Endothelial cell of umbilical vein (primary cell): ENCODE results near the gene METRN. TPM values are rescaled to one million over a fixed set of nuclear protein-coding genes. Genes with fewer than 3 reads are reported as not detected.

ENCODE experiments used
- BruUV-seq: library from RNA; stranded (reverse); fragments of 400-500 nt; replicated peaks from 2 replicates; lab custom pipeline; 2021; lab: Mats Ljungman, UMichigan
- CTCF ChIA-PET: fragments of 300-600, 350-600 bp; sonication (Branson Sonifier 250); formaldehyde crosslinking; loops from one replicate; lab custom pipeline; 2021; ENCODE audit warnings: antibody characterized with exemption, inconsistent platforms; lab: Charles Lee
- POLR2A ChIA-PET: fragments of 300-600, 350-600 bp; sonication (Branson Sonifier 250); formaldehyde crosslinking; loops from one replicate; lab custom pipeline; 2021; ENCODE audit warnings: antibody characterized with exemption, inconsistent platforms; lab: Charles Lee
- DNase-seq: peaks from one replicate; pipeline ENCODE4 v3.0.0-alpha.2; 2011; ENCODE audit warnings: low read depth, low spot score
- FAIRE-seq: peaks from 2 replicates; lab custom pipeline; 2011; peaks lifted over from hg19 to GRCh38; lab: Jason Lieb, UNC
- H2AFZ ChIP-seq: 2 replicates; pipeline ENCODE4 v1.6.0; 2012; ENCODE audit warnings: low read depth, low read length, control low read depth, inconsistent platforms
- H3K27ac ChIP-seq: 2 replicates; pipeline ENCODE4 v1.5.1; 2011; ENCODE audit warnings: low read depth, mild to moderate bottlenecking, control low read depth, low read length, moderate library complexity; ENCODE audit not compliant: insufficient read depth
- H3K27me3 ChIP-seq, 2 experiments: 2 replicates each; pipeline versions ENCODE4 v1.6.0 to v1.6.1; 2011; ENCODE audit warnings: low read length in 2 of 2, mixed read lengths in 1 of 2; ENCODE audit not compliant: control insufficient read depth in 2 of 2, insufficient read depth in 2 of 2
- H3K36me3 ChIP-seq, 2 experiments: 2 replicates in 1 of 2; 3 replicates in 1 of 2; pipeline ENCODE4 v1.5.1; 2011; ENCODE audit warnings: low read length in 2 of 2, mild to moderate bottlenecking in 1 of 2, moderate library complexity in 1 of 2; ENCODE audit not compliant: control insufficient read depth in 2 of 2, insufficient read depth in 2 of 2; ENCODE audit errors: extremely low read depth in 1 of 2
- H3K4me1 ChIP-seq: 3 replicates; pipeline ENCODE4 v1.5.1; 2011; ENCODE audit warnings: mild to moderate bottlenecking, low read length; ENCODE audit not compliant: control insufficient read depth, insufficient read depth; ENCODE audit errors: extremely low read depth
- H3K4me2 ChIP-seq: 2 replicates; pipeline ENCODE4 v1.6.1; 2011; ENCODE audit warnings: low read length, control low read depth, mixed read lengths; ENCODE audit not compliant: insufficient read depth
- H3K4me3 ChIP-seq, 3 experiments: fragments of 200-600 bp in 1 of 3; sonication (generic), shearing (Covaris generic) in 1 of 3; replicated peaks in 1 of 3; 2 replicates each; pipeline ENCODE4 v1.5.1; 2011 to 2016; ENCODE audit warnings: control low read depth in 3 of 3, low read length in 3 of 3, mild to moderate bottlenecking in 2 of 3, inconsistent platforms in 1 of 3, low read depth in 1 of 3, moderate library complexity in 1 of 3; ENCODE audit not compliant: insufficient read depth in 1 of 3
- H3K79me2 ChIP-seq: 2 replicates; pipeline ENCODE4 v1.6.0; 2012; ENCODE audit warnings: low read length, inconsistent platforms; ENCODE audit not compliant: control insufficient read depth, insufficient read depth
- H3K9ac ChIP-seq: replicated peaks from 2 replicates; pipeline ENCODE3; 2011; ENCODE audit warnings: low read length, control low read depth; ENCODE audit not compliant: insufficient read depth; ENCODE audit errors: extremely low read depth
- H3K9me1 ChIP-seq: replicated peaks from 3 replicates; pipeline ENCODE4 v1.6.0; 2011; ENCODE audit warnings: mild to moderate bottlenecking, low read length; ENCODE audit not compliant: control insufficient read depth, insufficient read depth; ENCODE audit errors: extremely low read depth
- H3K9me3 ChIP-seq: replicated peaks from 2 replicates; pipeline ENCODE4 v1.5.1; 2012; ENCODE audit warnings: low read length, inconsistent platforms; ENCODE audit not compliant: control insufficient read depth, insufficient read depth
- H4K20me1 ChIP-seq: replicated peaks from 2 replicates; pipeline ENCODE3; 2011; ENCODE audit warnings: mild to moderate bottlenecking, low read length; ENCODE audit not compliant: control insufficient read depth, insufficient read depth; ENCODE audit errors: extremely low read depth
- CTCF ChIP-seq, 2 donors: IDR thresholded peaks; 1 replicate in 1 of 2; 2 replicates in 1 of 2; pipeline ENCODE4 v1.5.1; 2011; ENCODE audit warnings: low read length in 2 of 2, mild to moderate bottlenecking in 2 of 2, moderate library complexity in 2 of 2, control low read depth in 1 of 2, inconsistent platforms in 1 of 2, low read depth in 1 of 2; ENCODE audit not compliant: insufficient read depth in 1 of 2; ENCODE audit errors: extremely low read depth in 1 of 2
- EZH2 ChIP-seq: IDR thresholded peaks from 2 replicates; pipeline ENCODE4 v1.6.1; 2012; ENCODE audit warnings: borderline replicate concordance, low read depth, mild to moderate bottlenecking, moderate library complexity, low read length, inconsistent platforms; ENCODE audit not compliant: severe bottlenecking
- FOS ChIP-seq: IDR thresholded peaks from 2 replicates; pipeline ENCODE4 v1.6.1; 2011; ENCODE audit warnings: mild to moderate bottlenecking, low read length, moderate library complexity, borderline replicate concordance; ENCODE audit not compliant: insufficient read depth
- GATA2 ChIP-seq: IDR thresholded peaks from 2 replicates; pipeline ENCODE4 v1.7.0; 2011; ENCODE audit warnings: low read depth, mild to moderate bottlenecking, moderate library complexity, mixed read lengths, low read length; ENCODE audit not compliant: insufficient read length, insufficient read depth
- JUN ChIP-seq: IDR thresholded peaks from 2 replicates; pipeline ENCODE4 v1.6.1; 2011; ENCODE audit warnings: borderline replicate concordance, low read depth; ENCODE audit not compliant: insufficient read length, insufficient read depth
- MAX ChIP-seq: IDR thresholded peaks from 2 replicates; pipeline ENCODE4 v1.6.1; 2011; ENCODE audit not compliant: insufficient read depth, insufficient read length
- MYC ChIP-seq: IDR thresholded peaks from one replicate; pipeline ENCODE4 v1.6.1; 2011; ENCODE audit warnings: mild to moderate bottlenecking, low read depth, low read length
- POLR2A ChIP-seq: IDR thresholded peaks from 2 replicates; pipeline ENCODE4 v1.6.1; 2012; ENCODE audit warnings: low read depth, mild to moderate bottlenecking, control low read depth, low read length
- dilution Hi-C: fragments of 300-500 bp; cut with MboI; formaldehyde crosslinking; loops from one replicate; pipeline ENCODE4 v1.15.0; 2019; ENCODE audit warnings: low sequenced_read_pairs; ENCODE audit not compliant: extremely low pct_ligation_motif_present
- intact Hi-C: fragments of 100-400 bp; cut with micrococcal nuclease; formaldehyde crosslinking; loops from one replicate; pipeline ENCODE4 v1.10.0; 2022
- polyA plus RNA-seq, 4 experiments: library from polyadenylated mRNA; depleted of rRNA in 3 of 4; stranded (reverse) in 3 of 4; unstranded in 1 of 4; fragments of >200 nt; gene quantifications; 2 replicates each; pipeline versions ENCODE4 v1.2.1 to v1.2.3, GENCODE V29; 2011 to 2012; ENCODE audit warnings: missing spikeins in 1 of 4
- total RNA-seq: library from RNA; stranded (reverse); gene quantifications from 2 replicates; pipeline ENCODE4 v1.2.3, GENCODE V29; 2021

Gene METRN
- total and polyA plus RNA-seq, 2 donors (not counting 3 experiments of a cell fraction or from before 2014, with no cell fraction given), result 10.0 to 16.1 TPM

GRCh38 chr16:767743-768235, 52.9 kb downstream of the METRN start:
- Histone ChIP-seq H3K4me2 (no peak overlapping the region), H3K9me3 (no peaks in the 10 kb centered on the region), H3K27me3 (no peaks in the 10 kb centered on the region), H3K9ac (no peak overlapping the region), H3K4me1 (no peaks in the 10 kb centered on the region), H3K36me3 (no peaks in the 10 kb centered on the region), H3K79me2 (no peaks in the 10 kb centered on the region), H3K27ac (no peak overlapping the region), H2AFZ (no peak overlapping the region), H3K9me1 (no peaks in the 10 kb centered on the region), H3K4me3 (no peak overlapping the region), H4K20me1 (no peaks in the 10 kb centered on the region)
- DNase-seq, result no peak
- dilution Hi-C loops (no loop called here), intact Hi-C loops (no loop called here)
- POLR2A ChIA-PET, result no interaction called here
- BruUV-seq, result no TSS peak
- TF ChIP-seq POLR2A (no peak), FOS (no peak), GATA2 (no peak), EZH2 (no peak), JUN (no peak), MAX (no peak), CTCF (IDR thresholded peaks at IDR 0.05; ENCODE audit: extremely low read depth in 1 of 2, insufficient read depth in 1 of 2, low read depth in 1 of 2, low read length in 2 of 2) (no peak), MYC (no peak)
- FAIRE-seq, result no peak
- CTCF ChIA-PET, result no interaction called here
